DMS79 (cell line): Measurements from ENCODE around the gene SKAP1.
"Not testable (repeated sequence)": the region's sequence is repeated elsewhere in the genome, so short reads cannot be mapped to it uniquely, and the experiment has no call there.

Source experiments
- DNase-seq: peaks from one replicate; lab custom pipeline; 2025; lab: John Stamatoyannopoulos, UW

The SKAP1 gene

GRCh38 chr17:48413613-48414405 is 16.2 kb downstream of the SKAP1 start:
- DNase-seq, result no peak

GRCh38 chr17:48412841-48413240 is 17.2 kb downstream of the SKAP1 start:
- DNase-seq, result no peak

GRCh38 chr17:48410821-48411220 is 19.2 kb downstream of the SKAP1 start:
- not testable (repeated sequence) for DNase-seq

GRCh38 chr17:48409607-48410006 is 20.4 kb downstream of the SKAP1 start:
- DNase-seq, result no peak

GRCh38 chr17:48406936-48407567 is 23.0 kb downstream of the SKAP1 start:
- DNase-seq, result no peak

- DNase-seq, result no peak
These were observed 35.2 kb downstream of the SKAP1 start for GRCh38 chr17:48394821-48395220.

- DNase-seq, result no peak
These were observed 36.7 kb downstream of the SKAP1 start for GRCh38 chr17:48393283-48393682.

- no peak for DNase-seq
These were observed 37.2 kb downstream of the SKAP1 start for GRCh38 chr17:48392857-48393256.

GRCh38 chr17:48391444-48391843 is 38.6 kb downstream of the SKAP1 start:
- no peak for DNase-seq

GRCh38 chr17:48389903-48390302 is 40.1 kb downstream of the SKAP1 start:
- DNase-seq, result no peak

GRCh38 chr17:48388955-48389743 is 40.9 kb downstream of the SKAP1 start:
- DNase-seq, result no peak

- no peak for DNase-seq
These were observed 43.2 kb downstream of the SKAP1 start for GRCh38 chr17:48386826-48387225.

- DNase-seq, result no peak
These were observed 44.7 kb downstream of the SKAP1 start for GRCh38 chr17:48385319-48385718.

GRCh38 chr17:48384164-48384563 is 45.9 kb downstream of the SKAP1 start:
- no peak for DNase-seq

GRCh38 chr17:48382989-48383388 is 47.0 kb downstream of the SKAP1 start:
- DNase-seq, result no peak

GRCh38 chr17:48378708-48379392 is 51.2 kb downstream of the SKAP1 start:
- peak; percentile 63 for DNase-seq

GRCh38 chr17:48378238-48378637 is 51.8 kb downstream of the SKAP1 start:
- peak; percentile 53 for DNase-seq

- no peak for DNase-seq
These were observed 53.2 kb downstream of the SKAP1 start for GRCh38 chr17:48376682-48377325.

GRCh38 chr17:48375356-48375755 is 54.7 kb downstream of the SKAP1 start:
- DNase-seq, result no peak

GRCh38 chr17:48374650-48375230 is 55.3 kb downstream of the SKAP1 start:
- DNase-seq, result no peak

GRCh38 chr17:48373883-48374282 is 56.1 kb downstream of the SKAP1 start:
- no peak for DNase-seq
